MM.1S (cell line): Measurements from ENCODE around the gene WDR1.

Source experiments
- CTCF ChIP-seq: fragments of 300-600 bp; sonication (generic); IDR thresholded peaks from 2 replicates; pipeline ENCODE4 v1.5.1; 2016; ENCODE audit warnings: antibody characterized with exemption, low read length, mixed read lengths
- EZH2phosphoT487 ChIP-seq: fragments of 300-600 bp; sonication (generic); IDR thresholded peaks from 2 replicates; pipeline ENCODE4 v1.6.1; 2018; ENCODE audit warnings: antibody characterized with exemption, low read length

- TF ChIP-seq CTCF = no peak
- no peak for TF ChIP-seq EZH2phosphoT487
These were observed 33.2 kb downstream of the WDR1 start for GRCh38 chr4:10083331-10083771.
